Measurements from ENCODE around the gene HDAC9.
A peak's percentile ranks its signal among the peaks of the same experiment; 100 is the strongest.

GRCh38 chr7:18895456-18895855 is 399.9 kb downstream of the HDAC9 start:
- peak; percentile 99 for TF ChIP-seq FOSL2 (IDR thresholded peaks at IDR 0.05; ENCODE audit: borderline replicate concordance, low read depth)
- peak in 1 of 2 experiments; percentile 94; a peak in 2 of 4 replicates for TF ChIP-seq EP300 (IDR thresholded peaks at IDR 0.05; ENCODE audit: borderline replicate concordance in 1 of 2, low read depth in 1 of 2, low read length in 1 of 2)
- no peak for TF ChIP-seq CHD2 (IDR thresholded peaks at IDR 0.05; ENCODE audit: low read length, partially characterized antibody)
- TF ChIP-seq, protein P1, sequence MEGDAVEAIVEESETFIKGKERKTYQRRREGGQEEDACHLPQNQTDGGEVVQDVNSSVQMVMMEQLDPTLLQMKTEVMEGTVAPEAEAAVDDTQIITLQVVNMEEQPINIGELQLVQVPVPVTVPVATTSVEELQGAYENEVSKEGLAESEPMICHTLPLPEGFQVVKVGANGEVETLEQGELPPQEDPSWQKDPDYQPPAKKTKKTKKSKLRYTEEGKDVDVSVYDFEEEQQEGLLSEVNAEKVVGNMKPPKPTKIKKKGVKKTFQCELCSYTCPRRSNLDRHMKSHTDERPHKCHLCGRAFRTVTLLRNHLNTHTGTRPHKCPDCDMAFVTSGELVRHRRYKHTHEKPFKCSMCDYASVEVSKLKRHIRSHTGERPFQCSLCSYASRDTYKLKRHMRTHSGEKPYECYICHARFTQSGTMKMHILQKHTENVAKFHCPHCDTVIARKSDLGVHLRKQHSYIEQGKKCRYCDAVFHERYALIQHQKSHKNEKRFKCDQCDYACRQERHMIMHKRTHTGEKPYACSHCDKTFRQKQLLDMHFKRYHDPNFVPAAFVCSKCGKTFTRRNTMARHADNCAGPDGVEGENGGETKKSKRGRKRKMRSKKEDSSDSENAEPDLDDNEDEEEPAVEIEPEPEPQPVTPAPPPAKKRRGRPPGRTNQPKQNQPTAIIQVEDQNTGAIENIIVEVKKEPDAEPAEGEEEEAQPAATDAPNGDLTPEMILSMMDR (IDR thresholded peaks at IDR 0.05), result no peak
- TF ChIP-seq EZH2phosphoT487 (IDR thresholded peaks at IDR 0.05; ENCODE audit: borderline replicate concordance, low read depth), result no peak
- TF ChIP-seq FOXM1 (IDR thresholded peaks at IDR 0.05; ENCODE audit: low read depth), result peak; percentile 36; the same call in 1 of the 2 replicates
- TF ChIP-seq, protein P2, sequence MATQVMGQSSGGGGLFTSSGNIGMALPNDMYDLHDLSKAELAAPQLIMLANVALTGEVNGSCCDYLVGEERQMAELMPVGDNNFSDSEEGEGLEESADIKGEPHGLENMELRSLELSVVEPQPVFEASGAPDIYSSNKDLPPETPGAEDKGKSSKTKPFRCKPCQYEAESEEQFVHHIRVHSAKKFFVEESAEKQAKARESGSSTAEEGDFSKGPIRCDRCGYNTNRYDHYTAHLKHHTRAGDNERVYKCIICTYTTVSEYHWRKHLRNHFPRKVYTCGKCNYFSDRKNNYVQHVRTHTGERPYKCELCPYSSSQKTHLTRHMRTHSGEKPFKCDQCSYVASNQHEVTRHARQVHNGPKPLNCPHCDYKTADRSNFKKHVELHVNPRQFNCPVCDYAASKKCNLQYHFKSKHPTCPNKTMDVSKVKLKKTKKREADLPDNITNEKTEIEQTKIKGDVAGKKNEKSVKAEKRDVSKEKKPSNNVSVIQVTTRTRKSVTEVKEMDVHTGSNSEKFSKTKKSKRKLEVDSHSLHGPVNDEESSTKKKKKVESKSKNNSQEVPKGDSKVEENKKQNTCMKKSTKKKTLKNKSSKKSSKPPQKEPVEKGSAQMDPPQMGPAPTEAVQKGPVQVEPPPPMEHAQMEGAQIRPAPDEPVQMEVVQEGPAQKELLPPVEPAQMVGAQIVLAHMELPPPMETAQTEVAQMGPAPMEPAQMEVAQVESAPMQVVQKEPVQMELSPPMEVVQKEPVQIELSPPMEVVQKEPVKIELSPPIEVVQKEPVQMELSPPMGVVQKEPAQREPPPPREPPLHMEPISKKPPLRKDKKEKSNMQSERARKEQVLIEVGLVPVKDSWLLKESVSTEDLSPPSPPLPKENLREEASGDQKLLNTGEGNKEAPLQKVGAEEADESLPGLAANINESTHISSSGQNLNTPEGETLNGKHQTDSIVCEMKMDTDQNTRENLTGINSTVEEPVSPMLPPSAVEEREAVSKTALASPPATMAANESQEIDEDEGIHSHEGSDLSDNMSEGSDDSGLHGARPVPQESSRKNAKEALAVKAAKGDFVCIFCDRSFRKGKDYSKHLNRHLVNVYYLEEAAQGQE (IDR thresholded peaks at IDR 0.05; ENCODE audit: low read depth, low read length), result no peak
- no peak for TF ChIP-seq GABPA (IDR thresholded peaks at IDR 0.05; ENCODE audit: low read depth)
- TF ChIP-seq POLR2AphosphoS5 (IDR thresholded peaks at IDR 0.05; ENCODE audit: low read depth, low read length), result peak; percentile 65; the same call in 1 of the 2 replicates
- peak; percentile 88 for TF ChIP-seq TCF12 (IDR thresholded peaks at IDR 0.05)
- no peak for TF ChIP-seq TAF1 (IDR thresholded peaks at IDR 0.05; ENCODE audit: borderline replicate concordance, low read depth, low read length)

Data from SK-N-SH (cell line).